Upper lobe of left lung (tissue), 4 donors: ENCODE results near the gene ZFYVE16.

Experiments
- CTCF ChIP-seq, 6 experiments: fragments of 450-650 bp in 4 of 6; fragments of 200-600 bp in 2 of 6; sonication (generic) in 2 of 6; IDR thresholded peaks; one replicate each; pipeline ENCODE4 v1.5.1; 2016 to 2019; ENCODE audit warnings: antibody characterized with exemption in 6 of 6
- POLR2A ChIP-seq, 4 donors: fragments of 450-650 bp; IDR thresholded peaks; one replicate each; pipeline ENCODE4 v1.5.1; 2016 to 2017; ENCODE audit warnings: antibody characterized with exemption in 4 of 4, mild to moderate bottlenecking in 2 of 4
- POLR2AphosphoS5 ChIP-seq, 2 donors: sonication (generic); formaldehyde crosslinking; IDR thresholded peaks; one replicate each; pipeline ENCODE4 v1.5.1; 2017; ENCODE audit warnings: antibody characterized with exemption in 2 of 2

DNA sequence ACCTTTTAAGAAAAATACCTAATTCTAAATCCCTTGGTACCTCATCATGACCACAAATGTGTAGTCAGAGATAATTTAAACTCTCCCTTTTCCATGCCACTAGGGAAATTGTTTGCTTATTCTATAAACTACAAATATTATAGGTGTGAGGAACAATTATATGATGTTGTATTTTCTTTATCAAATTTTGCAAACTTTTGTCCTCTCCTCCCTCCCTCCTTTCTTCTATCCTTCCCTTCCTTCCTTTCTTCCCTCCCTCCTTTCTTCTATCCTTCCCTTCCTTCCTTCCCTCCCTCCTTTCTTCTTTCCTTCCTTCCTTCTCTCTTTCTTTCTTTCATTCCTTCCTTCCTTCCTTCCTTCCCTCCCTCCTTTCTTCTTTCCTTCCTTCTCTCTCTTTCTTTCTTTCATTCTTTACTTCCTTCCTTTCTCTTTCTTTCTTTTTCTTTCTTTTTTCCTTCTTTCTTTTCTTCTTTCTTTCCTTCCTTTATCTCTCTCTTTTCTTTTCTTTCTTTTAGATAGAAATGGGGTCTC, 46.9 kb upstream of the ZFYVE16 start:
- no peak for TF ChIP-seq POLR2A (IDR thresholded peaks at IDR 0.05)
- no peak for TF ChIP-seq CTCF (IDR thresholded peaks at IDR 0.05)
- no peak for TF ChIP-seq POLR2AphosphoS5 (IDR thresholded peaks at IDR 0.05)
